ENCODE measurements around the gene TMEM52B.

DNA sequence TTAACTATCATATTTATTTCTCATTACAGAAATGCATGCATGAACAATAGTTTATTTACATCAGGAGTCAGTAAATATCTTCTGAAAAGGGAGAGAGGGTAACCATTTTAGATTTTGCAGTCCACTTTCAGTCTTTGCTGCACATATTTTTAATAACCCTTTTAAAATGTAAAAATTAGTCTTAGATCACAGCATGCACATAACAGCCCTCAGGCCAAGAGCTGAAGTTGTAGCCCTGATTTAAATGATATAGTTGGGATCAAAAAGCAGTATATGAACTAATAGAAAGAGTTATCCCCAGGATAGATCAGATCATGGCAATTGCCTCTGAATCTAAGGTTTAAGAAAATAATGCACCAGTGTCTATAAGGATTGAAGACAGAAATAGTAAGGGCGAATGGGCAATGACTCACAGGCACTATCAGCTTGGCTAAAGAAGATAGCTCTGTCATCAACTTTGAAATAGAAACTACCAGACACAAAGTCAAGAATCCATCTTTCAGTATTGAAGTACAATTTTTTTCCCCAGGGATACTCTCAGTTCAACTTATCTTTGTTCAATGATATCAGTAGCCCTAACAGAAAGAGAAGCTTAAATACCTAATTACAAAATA, 35.7 kb upstream of the TMEM52B start:
- TF ChIP-seq CTCF (IDR thresholded peaks at IDR 0.05) (no peak), POLR2AphosphoS5 (IDR thresholded peaks at IDR 0.05) (no peak), EP300 (IDR thresholded peaks at IDR 0.05) (no peak), POLR2A (IDR thresholded peaks at IDR 0.05) (no peak)

All from upper lobe of left lung (tissue), 4 donors.